GM18508 (cell line): ENCODE measurements around the gene SYNCRIP.
"Not testable (repeated sequence)": the region's sequence is repeated elsewhere in the genome, so short reads cannot be mapped to it uniquely, and the experiment has no call there.

Experiments
- ATAC-seq: cut with Tn5 transposase; IDR thresholded peaks from one replicate; pipeline ENCODE4 v1.9.1; 2021; ENCODE audit warnings: moderate number of reproducible peaks; ENCODE audit not compliant: insufficient read depth, unreplicated experiment

Gene SYNCRIP

GRCh38 chr6:85672050-85672449 is 29.4 kb upstream of the SYNCRIP start:
- no peak for ATAC-seq

- ATAC-seq = no peak
Measured at GRCh38 chr6:85670573-85670972, 27.9 kb upstream of the SYNCRIP start.

GRCh38 chr6:85669735-85670194 is 27.1 kb upstream of the SYNCRIP start:
- ATAC-seq = peak; percentile 98

- ATAC-seq = no peak
Measured at GRCh38 chr6:85662251-85662650, 19.6 kb upstream of the SYNCRIP start.

- ATAC-seq = no peak
Measured at GRCh38 chr6:85660181-85660611, 17.5 kb upstream of the SYNCRIP start.

GRCh38 chr6:85650606-85651005 is 7.9 kb upstream of the SYNCRIP start:
- ATAC-seq = no peak

- peak; percentile 0 for ATAC-seq
Measured at GRCh38 chr6:85644279-85644762, 1.6 kb upstream of the SYNCRIP start.

GRCh38 chr6:85643537-85644278 is 1.0 kb upstream of the SYNCRIP start:
- ATAC-seq = peak; percentile 53

- ATAC-seq = no peak
Measured at GRCh38 chr6:85641897-85642773, 551 bp downstream of the SYNCRIP start.

GRCh38 chr6:85641522-85641896 is 1.2 kb downstream of the SYNCRIP start:
- ATAC-seq = no peak

GRCh38 chr6:85640821-85641220 is 1.9 kb downstream of the SYNCRIP start:
- ATAC-seq = no peak

- ATAC-seq = no peak
Measured at GRCh38 chr6:85637579-85637978, 5.1 kb downstream of the SYNCRIP start.

GRCh38 chr6:85632164-85632942 is 10.3 kb downstream of the SYNCRIP start:
- no peak for ATAC-seq

GRCh38 chr6:85631117-85631516 is 11.6 kb downstream of the SYNCRIP start:
- ATAC-seq = not testable (repeated sequence)

- no peak for ATAC-seq
Measured at GRCh38 chr6:85628353-85628752, 14.3 kb downstream of the SYNCRIP start.

- no peak for ATAC-seq
Measured at GRCh38 chr6:85620308-85620707, 22.4 kb downstream of the SYNCRIP start.

GRCh38 chr6:85614780-85615179 is 27.9 kb downstream of the SYNCRIP start:
- ATAC-seq = no peak

GRCh38 chr6:85612690-85613474 is 29.8 kb downstream of the SYNCRIP start:
- ATAC-seq = no peak

GRCh38 chr6:85610182-85610895 is 32.3 kb downstream of the SYNCRIP start:
- ATAC-seq = no peak
